Measurements from ENCODE around the gene OR2A5. TPM values are rescaled to one million over a fixed set of nuclear protein-coding genes. Genes with fewer than 3 reads are reported as not detected.

OR2A5 gene
- total RNA-seq, 1 experiment from 2014 or later = not detected

Other genes with a start within 250 kb of the OR2A5 start
- gene TCAF1, start 146.8 kb upstream of the OR2A5 start, total RNA-seq (2014; rRNA removed; shearing (Covaris generic)) = 53.5 and 63.2 TPM in 2 replicates
- not detected in 2 replicates for gene OR2F2, start 113.7 kb upstream of the OR2A5 start, total RNA-seq (2014; rRNA removed; shearing (Covaris generic))
- gene OR2F1, start 94.1 kb upstream of the OR2A5 start, total RNA-seq (2014; rRNA removed; shearing (Covaris generic)) = not detected in 2 replicates
- gene OR6B1, start 48.6 kb upstream of the OR2A5 start, total RNA-seq (2014; rRNA removed; shearing (Covaris generic)) = not detected in 2 replicates
- not detected in 2 replicates for gene OR2A25, start 20.9 kb downstream of the OR2A5 start, total RNA-seq (2014; rRNA removed; shearing (Covaris generic))
- not detected in 2 replicates for gene OR2A12, start 37.3 kb downstream of the OR2A5 start, total RNA-seq (2014; rRNA removed; shearing (Covaris generic))
- not detected in 2 replicates for gene OR2A2, start 60.6 kb downstream of the OR2A5 start, total RNA-seq (2014; rRNA removed; shearing (Covaris generic))
- not detected in 2 replicates for gene OR2A14, start 74.2 kb downstream of the OR2A5 start, total RNA-seq (2014; rRNA removed; shearing (Covaris generic))
- gene CTAGE4, start 134.5 kb downstream of the OR2A5 start, total RNA-seq (2014; rRNA removed; shearing (Covaris generic)) = not detected in 2 replicates
- not detected in 2 replicates for gene ARHGEF35, start 146.9 kb downstream of the OR2A5 start, total RNA-seq (2014; rRNA removed; shearing (Covaris generic))
- not detected in 2 replicates for gene OR2A42, start 190.7 kb downstream of the OR2A5 start, total RNA-seq (2014; rRNA removed; shearing (Covaris generic))
- gene OR2A7, start 215.8 kb downstream of the OR2A5 start, total RNA-seq (2014; rRNA removed; shearing (Covaris generic)) = not detected in 2 replicates
- not detected in 2 replicates for gene CTAGE8, start 220.3 kb downstream of the OR2A5 start, total RNA-seq (2014; rRNA removed; shearing (Covaris generic))